ENCODE measurements around the gene FMN1. TPM values are rescaled to one million over a fixed set of nuclear protein-coding genes. Genes with fewer than 3 reads are reported as not detected.

The FMN1 gene
- total RNA-seq, 1 experiment from 2014 or later: 25.8 TPM

DNA sequence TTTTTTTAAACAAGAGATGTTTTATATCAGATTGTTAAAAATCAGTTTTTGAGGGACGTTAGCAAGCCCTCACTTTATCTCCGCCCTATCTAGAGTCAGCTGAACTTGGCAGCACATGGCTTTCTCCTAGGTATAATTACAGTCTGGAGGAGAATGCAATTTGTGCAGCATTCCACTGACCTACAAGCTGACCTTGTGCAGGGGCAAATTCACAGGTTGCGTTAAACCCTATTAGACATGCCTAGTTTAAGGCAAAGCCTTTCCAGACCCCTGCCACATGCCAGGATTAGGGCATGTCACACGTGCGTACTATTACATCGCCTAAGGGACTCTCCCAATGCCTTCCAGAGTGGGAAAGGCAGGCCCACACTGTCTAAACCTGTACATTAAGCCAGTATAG is 252.7 kb downstream of the FMN1 start:
- POLR2A ChIA-PET (ENCODE audit: unreplicated experiment): no interaction called here

DNA sequence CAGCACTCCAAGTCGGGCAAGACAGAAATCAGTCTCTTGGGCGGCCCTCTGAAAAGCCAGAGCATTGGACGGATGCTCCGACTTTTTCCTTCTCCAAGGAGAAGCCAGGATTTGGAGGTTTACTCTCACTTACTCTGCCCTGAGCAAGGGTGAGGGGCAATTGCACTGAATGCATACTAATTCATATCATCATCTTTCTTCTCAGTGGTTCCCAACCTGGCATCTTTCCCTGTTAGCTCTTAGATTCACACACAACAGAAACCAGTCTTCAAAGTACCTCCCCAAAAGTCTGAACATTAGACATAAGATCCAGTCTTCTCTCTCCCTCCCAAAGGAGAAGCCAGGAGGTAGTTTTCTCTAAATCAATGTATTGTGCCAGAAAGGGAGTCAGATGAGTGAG is 257.5 kb downstream of the FMN1 start:
- ChIA-PET CTCF (no interaction called here), POLR2A (ENCODE audit: unreplicated experiment) (no interaction called here)
- Histone ChIP-seq H4K20me1 (ENCODE audit: insufficient read depth) (no peaks in the 10 kb centered on the region), H3K27ac (no peak overlapping the region), H3F3A (ENCODE audit: insufficient read depth, low read depth) (no peaks in the 10 kb centered on the region), H3K4me3 (no peak overlapping the region), H2AFZ (no peak overlapping the region), H3K4me2 (no peak overlapping the region), H3K79me2 (ENCODE audit: low read depth) (no peaks in the 10 kb centered on the region), H3K4me1 (replicated peaks; ENCODE audit: insufficient read depth) (no peaks in the 10 kb centered on the region), H3K27me3 (ENCODE audit: insufficient read depth, low read depth) (no peaks in the 10 kb centered on the region), H3K36me3 (ENCODE audit: low read depth) (no peaks in the 10 kb centered on the region), H3K9me3 (ENCODE audit: insufficient read depth, low read depth) (no peaks in the 10 kb centered on the region), H3K9me2 (ENCODE audit: insufficient read depth) (no peaks in the 10 kb centered on the region)
- intact Hi-C loops (cut with micrococcal nuclease; ENCODE audit: unreplicated experiment): no loop called here
- TF ChIP-seq CTCF (conservative IDR thresholded peaks at IDR 0.05) (no peak), EZH2 (IDR thresholded peaks at IDR 0.05; ENCODE audit: low read depth) (no peak)
- no TSS peak for BruUV-seq (replicated peaks)
- DNase-seq: no peak

More for the DNA sequence above, 252.7 kb downstream of the FMN1 start:
- Histone ChIP-seq H3K4me2 (no peak overlapping the region), H3K4me1 (replicated peaks; ENCODE audit: insufficient read depth) (no peaks in the 10 kb centered on the region), H3K27me3 (ENCODE audit: insufficient read depth, low read depth) (no peaks in the 10 kb centered on the region), H2AFZ (no peak overlapping the region), H3K36me3 (ENCODE audit: low read depth) (no peaks in the 10 kb centered on the region), H3K79me2 (ENCODE audit: low read depth) (no peaks in the 10 kb centered on the region), H3F3A (ENCODE audit: insufficient read depth, low read depth) (no peaks in the 10 kb centered on the region), H3K27ac (no peak overlapping the region), H3K9me2 (ENCODE audit: insufficient read depth) (no peaks in the 10 kb centered on the region), H3K4me3 (no peak overlapping the region), H4K20me1 (ENCODE audit: insufficient read depth) (no peaks in the 10 kb centered on the region), H3K9me3 (ENCODE audit: insufficient read depth, low read depth) (no peaks in the 10 kb centered on the region)
- no peak for DNase-seq
- no TSS peak for BruUV-seq (replicated peaks)
- no peak for TF ChIP-seq EZH2 (IDR thresholded peaks at IDR 0.05; ENCODE audit: low read depth)
- no peak for TF ChIP-seq CTCF (conservative IDR thresholded peaks at IDR 0.05)
- CTCF ChIA-PET: no interaction called here
- intact Hi-C loops (cut with micrococcal nuclease; ENCODE audit: unreplicated experiment): no loop called here

DNA sequence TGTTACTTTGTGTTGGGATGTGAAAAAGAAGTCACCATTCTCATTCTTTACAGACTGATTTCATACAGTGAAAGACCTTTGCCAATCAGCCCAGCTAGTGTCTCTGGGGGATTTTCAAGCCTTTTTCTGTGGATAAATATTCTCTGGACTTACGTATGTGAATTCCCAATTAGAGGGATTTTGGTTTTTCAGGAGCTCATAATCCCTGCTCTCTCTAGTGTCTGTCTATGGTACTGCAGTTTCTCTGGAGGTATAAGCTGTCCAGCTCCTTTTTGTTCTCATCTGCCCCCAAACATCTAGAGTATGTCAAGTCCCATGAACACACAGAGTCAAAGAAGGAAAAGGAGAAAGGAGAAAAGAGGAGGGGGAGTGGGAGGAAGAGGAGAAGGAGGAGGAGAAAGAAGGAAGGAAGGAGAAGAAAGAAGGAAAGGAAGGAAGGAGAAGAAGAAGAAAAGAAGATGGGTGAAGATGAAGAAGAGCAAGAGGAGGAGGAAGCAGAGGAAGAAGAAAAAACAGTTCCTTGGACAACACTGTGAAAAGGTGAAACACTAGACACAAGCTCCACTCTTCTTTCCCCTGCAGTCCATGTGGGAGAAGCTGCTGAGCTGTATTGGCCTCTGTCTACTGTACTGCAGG is 258.1 kb downstream of the FMN1 start:
- no peaks in the 10 kb centered on the region for H3K79me2 ChIP-seq (ENCODE audit: low read depth)
- H3F3A ChIP-seq (ENCODE audit: insufficient read depth, low read depth): no peaks in the 10 kb centered on the region
- H3K4me1 ChIP-seq (replicated peaks; ENCODE audit: insufficient read depth): no peaks in the 10 kb centered on the region
- DNase-seq: no peak
- H4K20me1 ChIP-seq (ENCODE audit: insufficient read depth): no peaks in the 10 kb centered on the region
- no peak overlapping the region for H3K4me3 ChIP-seq
- no peaks in the 10 kb centered on the region for H3K9me3 ChIP-seq (ENCODE audit: insufficient read depth, low read depth)
- no peaks in the 10 kb centered on the region for H3K36me3 ChIP-seq (ENCODE audit: low read depth)
- CTCF ChIA-PET: interaction anchor here (0.7 kb wide), 1 partner anchor 20 kb away, joined by 3 read pairs; no protein-coding TSS in a partner anchor
- POLR2A ChIA-PET (ENCODE audit: unreplicated experiment): no interaction called here
- H3K27ac ChIP-seq: no peak overlapping the region
- no peak overlapping the region for H2AFZ ChIP-seq
- intact Hi-C loops (cut with micrococcal nuclease; ENCODE audit: unreplicated experiment): no loop called here
- no peaks in the 10 kb centered on the region for H3K27me3 ChIP-seq (ENCODE audit: insufficient read depth, low read depth)
- no peaks in the 10 kb centered on the region for H3K9me2 ChIP-seq (ENCODE audit: insufficient read depth)
- no peak overlapping the region for H3K4me2 ChIP-seq
- no TSS peak for BruUV-seq (replicated peaks)
- TF ChIP-seq EZH2 (IDR thresholded peaks at IDR 0.05; ENCODE audit: low read depth) (no peak), CTCF (conservative IDR thresholded peaks at IDR 0.05) (peak; percentile 54)
